Kidney epithelial cell (primary cell): ENCODE data around the gene PCSK9. TPM values are rescaled to one million over a fixed set of nuclear protein-coding genes. Genes with fewer than 3 reads are reported as not detected.

Experiments used
- DNase-seq: peaks from one replicate; pipeline ENCODE4 v3.0.0-alpha.2; 2010; ENCODE audit warnings: low read depth
- H3K27me3 ChIP-seq: 2 replicates; pipeline ENCODE4 v1.6.0; 2011; ENCODE audit warnings: low read length; ENCODE audit not compliant: control insufficient read depth, insufficient read depth
- H3K36me3 ChIP-seq: 2 replicates; pipeline ENCODE4 v1.5.1; 2011; ENCODE audit warnings: low read length; ENCODE audit not compliant: control insufficient read depth, insufficient read depth
- H3K4me3 ChIP-seq: 2 replicates; pipeline ENCODE4 v1.5.1; 2011; ENCODE audit warnings: low read depth, mild to moderate bottlenecking, control low read depth, low read length
- CTCF ChIP-seq: IDR thresholded peaks from 2 replicates; pipeline ENCODE4 v1.5.1; 2011; ENCODE audit warnings: mild to moderate bottlenecking, moderate library complexity, low read length, control low read depth, inconsistent platforms; ENCODE audit not compliant: insufficient read depth, poor library complexity, severe bottlenecking
- total RNA-seq: library from RNA; depleted of rRNA; stranded (reverse); fragments of >200 nt; gene quantifications from 2 replicates; pipeline ENCODE4 v1.2.3, GENCODE V29; 2015

PCSK9 gene
- total RNA-seq, 1 donor from 2014 or later = 4.5 TPM

GRCh38 chr1:55070293-55071164, 31.2 kb downstream of the PCSK9 start:
- H3K36me3 ChIP-seq = no peaks in the 10 kb centered on the region
- H3K27me3 ChIP-seq = no peaks in the 10 kb centered on the region
- TF ChIP-seq CTCF = no peak
- no peak for DNase-seq
- no peak overlapping the region for H3K4me3 ChIP-seq

DNA sequence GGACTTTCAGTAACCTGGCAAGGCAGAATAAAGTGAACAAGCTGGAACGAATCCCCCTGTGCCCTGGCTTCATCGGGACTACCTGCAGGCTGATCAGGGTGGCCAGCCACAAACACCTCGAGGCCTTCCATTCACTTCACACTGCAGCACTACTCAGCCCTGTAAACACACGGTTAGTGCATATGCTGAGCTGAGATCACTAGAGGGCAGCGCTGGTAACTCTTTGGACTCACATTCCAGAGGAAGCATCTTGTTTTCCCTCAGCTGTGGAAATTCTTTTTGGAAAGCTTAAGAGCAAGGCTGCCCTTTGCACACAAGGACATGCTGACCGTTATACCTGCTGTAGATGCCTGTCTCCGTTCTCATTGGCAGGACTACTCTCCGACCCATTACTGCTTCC, 32.1 kb downstream of the PCSK9 start:
- Histone ChIP-seq H3K4me3 (no peak overlapping the region), H3K36me3 (no peaks in the 10 kb centered on the region), H3K27me3 (no peaks in the 10 kb centered on the region)
- DNase-seq = no peak
- peak; percentile 60 for TF ChIP-seq CTCF

DNA sequence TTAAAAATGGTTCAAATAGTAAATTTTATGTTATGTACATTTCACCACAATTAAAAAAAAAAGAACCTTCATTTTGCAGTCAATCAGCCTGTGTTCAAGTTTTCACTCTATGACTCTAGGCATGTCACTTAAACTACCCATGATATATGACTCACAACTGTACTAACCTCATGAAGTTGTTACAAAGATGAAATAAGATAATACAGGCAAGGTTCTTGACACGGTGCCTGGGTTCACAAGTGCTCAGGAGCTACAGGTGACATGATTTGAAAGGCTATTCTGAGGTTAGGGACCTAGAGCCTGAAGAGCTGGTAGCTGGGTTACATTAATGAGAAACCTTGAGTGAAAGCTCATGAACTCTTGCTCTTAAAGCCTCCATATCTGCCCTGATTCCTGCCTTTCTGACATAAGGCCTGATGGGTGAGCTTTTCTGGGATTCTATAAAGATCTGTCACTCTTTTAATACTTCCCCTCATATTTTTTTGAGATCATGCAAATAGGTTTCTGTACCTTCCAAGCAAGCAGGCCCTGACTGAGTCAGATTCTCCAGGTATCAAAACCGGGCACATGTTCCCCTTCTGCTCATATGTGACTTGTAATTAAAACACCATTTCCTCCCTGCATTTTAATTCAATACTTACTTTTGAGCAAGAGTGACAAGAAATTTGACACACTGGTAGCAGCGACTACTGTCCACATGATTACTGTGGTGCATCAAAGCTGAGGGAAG, 34.0 kb downstream of the PCSK9 start:
- no peak for DNase-seq
- Histone ChIP-seq H3K27me3 (no peaks in the 10 kb centered on the region), H3K4me3 (no peak overlapping the region), H3K36me3 (no peaks in the 10 kb centered on the region)
- no peak for TF ChIP-seq CTCF

GRCh38 chr1:55074455-55074854, 35.1 kb downstream of the PCSK9 start:
- Histone ChIP-seq H3K4me3 (no peak overlapping the region), H3K36me3 (no peaks in the 10 kb centered on the region), H3K27me3 (no peaks in the 10 kb centered on the region)
- no peak for TF ChIP-seq CTCF
- DNase-seq = no peak

- no peak for DNase-seq
- Histone ChIP-seq H3K27me3 (no peaks in the 10 kb centered on the region), H3K4me3 (no peak overlapping the region), H3K36me3 (no peaks in the 10 kb centered on the region)
- TF ChIP-seq CTCF = no peak
Observed at GRCh38 chr1:55076356-55076755, 37.0 kb downstream of the PCSK9 start.
